HG02973 (cell line): ENCODE measurements around the gene IQGAP2.
A peak's percentile ranks its signal among the peaks of the same experiment; 100 is the strongest.

Source experiments
- ATAC-seq: cut with Tn5 transposase; IDR thresholded peaks from one replicate; pipeline ENCODE4 v1.9.1; 2021; ENCODE audit warnings: moderate library complexity; ENCODE audit not compliant: unreplicated experiment

The IQGAP2 gene

GRCh38 chr5:76556511-76557221 lies 153.6 kb downstream of the IQGAP2 start:
- peak; percentile 93 for ATAC-seq

- no peak for ATAC-seq
Measured at GRCh38 chr5:76560952-76561891, 158.1 kb downstream of the IQGAP2 start.

- no peak for ATAC-seq
Measured at GRCh38 chr5:76561959-76562358, 158.9 kb downstream of the IQGAP2 start.

GRCh38 chr5:76565009-76565408 lies 161.9 kb downstream of the IQGAP2 start:
- ATAC-seq = no peak

GRCh38 chr5:76570153-76570552 lies 167.1 kb downstream of the IQGAP2 start:
- no peak for ATAC-seq

GRCh38 chr5:76571559-76571958 lies 168.5 kb downstream of the IQGAP2 start:
- ATAC-seq = no peak

- no peak for ATAC-seq
Measured at GRCh38 chr5:76576450-76576849, 173.4 kb downstream of the IQGAP2 start.

- ATAC-seq = no peak
Measured at GRCh38 chr5:76576996-76577395, 173.9 kb downstream of the IQGAP2 start.

- no peak for ATAC-seq
Measured at GRCh38 chr5:76579166-76579937, 176.3 kb downstream of the IQGAP2 start.

GRCh38 chr5:76580981-76581380 lies 177.9 kb downstream of the IQGAP2 start:
- no peak for ATAC-seq

GRCh38 chr5:76582230-76583162 lies 179.4 kb downstream of the IQGAP2 start:
- ATAC-seq = peak; percentile 88

GRCh38 chr5:76583163-76584047 lies 180.3 kb downstream of the IQGAP2 start:
- no peak for ATAC-seq

- ATAC-seq = no peak
Measured at GRCh38 chr5:76585783-76586217, 182.7 kb downstream of the IQGAP2 start.

- no peak for ATAC-seq
Measured at GRCh38 chr5:76586531-76586930, 183.4 kb downstream of the IQGAP2 start.

- peak; percentile 97 for ATAC-seq
Measured at GRCh38 chr5:76590027-76590426, 186.9 kb downstream of the IQGAP2 start.

GRCh38 chr5:76591366-76591765 lies 188.3 kb downstream of the IQGAP2 start:
- no peak for ATAC-seq

GRCh38 chr5:76592692-76593091 lies 189.6 kb downstream of the IQGAP2 start:
- ATAC-seq = no peak

- ATAC-seq = no peak
Measured at GRCh38 chr5:76594107-76594506, 191.0 kb downstream of the IQGAP2 start.
